GM21423 (cell line): Measurements from ENCODE around the gene LIM2.
"Not testable (repeated sequence)": the region's sequence is repeated elsewhere in the genome, so short reads cannot be mapped to it uniquely, and the experiment has no call there.

ENCODE experiments used
- ATAC-seq: cut with Tn5 transposase; IDR thresholded peaks from one replicate; pipeline ENCODE4 v1.9.1; 2021; ENCODE audit warnings: mild to moderate bottlenecking, moderate library complexity; ENCODE audit not compliant: unreplicated experiment

Gene LIM2

GRCh38 chr19:51397453-51397852 lies 9.7 kb upstream of the LIM2 start:
- ATAC-seq, result not testable (repeated sequence)

GRCh38 chr19:51396175-51396574 lies 8.4 kb upstream of the LIM2 start:
- ATAC-seq, result no peak

GRCh38 chr19:51394050-51394836 lies 6.5 kb upstream of the LIM2 start:
- peak; percentile 87 for ATAC-seq

- ATAC-seq, result no peak
These were observed 4.9 kb upstream of the LIM2 start for GRCh38 chr19:51392701-51393100.

- ATAC-seq, result no peak
These were observed 3.4 kb upstream of the LIM2 start for GRCh38 chr19:51391073-51391611.

GRCh38 chr19:51389143-51389542 lies 1.4 kb upstream of the LIM2 start:
- no peak for ATAC-seq

- ATAC-seq, result no peak
These were observed 773 bp downstream of the LIM2 start for GRCh38 chr19:51386882-51387520.

- ATAC-seq, result no peak
These were observed 5.8 kb downstream of the LIM2 start for GRCh38 chr19:51382004-51382403.

- no peak for ATAC-seq
These were observed 7.4 kb downstream of the LIM2 start for GRCh38 chr19:51380379-51380778.

GRCh38 chr19:51377422-51377821 lies 10.4 kb downstream of the LIM2 start:
- ATAC-seq, result no peak

- ATAC-seq, result no peak
These were observed 12.1 kb downstream of the LIM2 start for GRCh38 chr19:51375504-51376221.

- ATAC-seq, result peak; percentile 37
These were observed 14.9 kb downstream of the LIM2 start, which contains the start of gene NKG7 for GRCh38 chr19:51372649-51373504. Gene NKG7 (minus strand): TSS chr19:51372654. CDS start chr19:51372535, 119 bp downstream.

- no peak for ATAC-seq
These were observed 15.6 kb downstream of the LIM2 start for GRCh38 chr19:51372021-51372648.

- ATAC-seq, result no peak
These were observed 16.5 kb downstream of the LIM2 start for GRCh38 chr19:51371186-51371690.

GRCh38 chr19:51370230-51370629 lies 17.5 kb downstream of the LIM2 start:
- ATAC-seq, result no peak

GRCh38 chr19:51368366-51369282 lies 19.1 kb downstream of the LIM2 start, which contains the start of gene CLDND2:
Gene CLDND2 (minus strand): TSS chr19:51369003. CDS start chr19:51368577, 426 bp downstream.
- no peak for ATAC-seq

- ATAC-seq, result peak; percentile 66
These were observed 20.0 kb downstream of the LIM2 start for GRCh38 chr19:51367565-51368365.

- peak; percentile 7 for ATAC-seq
These were observed 20.6 kb downstream of the LIM2 start for GRCh38 chr19:51367255-51367564.
